GM18507 (cell line): ENCODE data around the gene SUSD4.
"Not testable (repeated sequence)": the region's sequence is repeated elsewhere in the genome, so short reads cannot be mapped to it uniquely, and the experiment has no call there.

Experiments
- DNase-seq: peaks from one replicate; pipeline ENCODE4 v3.0.0; 2011; ENCODE audit warnings: low read depth; ENCODE audit not compliant: insufficient read length; ENCODE audit errors: extremely low spot score
- FAIRE-seq: peaks from 2 replicates; lab custom pipeline; 2011; peaks lifted over from hg19 to GRCh38; lab: Jason Lieb, UNC

SUSD4 gene

DNA sequence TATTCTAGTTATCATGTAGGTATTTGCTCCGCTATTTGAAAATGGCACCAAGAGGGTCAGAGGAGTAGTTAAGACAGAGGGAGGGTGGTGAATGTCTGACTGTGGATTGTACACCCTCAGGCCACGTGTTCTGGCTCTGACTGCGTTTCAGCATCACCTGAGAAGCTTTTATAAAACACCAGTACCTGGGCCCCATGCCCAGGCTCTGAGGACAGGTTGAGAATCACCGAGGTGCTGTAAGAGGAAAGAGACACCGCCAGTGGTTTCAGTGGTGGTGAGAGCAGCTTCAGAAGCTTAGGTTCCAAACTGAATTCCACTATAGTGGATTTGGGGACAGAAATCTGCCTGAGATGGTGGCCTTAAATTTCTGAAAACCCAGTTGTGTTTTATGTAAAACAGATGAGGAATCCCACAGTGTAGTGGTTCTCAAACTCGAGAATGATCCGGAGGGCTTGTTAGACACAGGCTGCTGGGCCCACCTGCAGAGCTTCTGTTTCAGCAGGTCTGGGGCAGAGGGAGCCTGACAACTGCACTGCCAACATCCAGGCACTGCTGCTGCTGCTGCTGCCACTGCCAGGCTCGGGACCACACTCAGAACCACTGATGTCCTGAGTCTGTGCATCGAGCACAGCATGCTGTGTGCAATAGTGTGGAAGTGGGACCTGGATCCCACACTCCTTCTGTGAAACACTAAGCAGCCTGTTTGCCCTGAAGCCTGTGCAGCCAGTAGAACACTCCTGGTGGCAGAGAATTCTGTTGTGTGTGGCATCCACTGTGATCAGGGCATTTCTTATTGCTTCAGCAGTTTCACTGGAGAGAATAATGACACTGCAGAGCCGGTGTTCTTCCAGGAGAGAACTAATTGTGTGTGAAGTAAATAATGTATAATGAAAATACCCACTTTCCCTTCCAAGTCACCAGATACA is 98.7 kb downstream of the SUSD4 start:
- FAIRE-seq (no peak), DNase-seq (no peak)

DNA sequence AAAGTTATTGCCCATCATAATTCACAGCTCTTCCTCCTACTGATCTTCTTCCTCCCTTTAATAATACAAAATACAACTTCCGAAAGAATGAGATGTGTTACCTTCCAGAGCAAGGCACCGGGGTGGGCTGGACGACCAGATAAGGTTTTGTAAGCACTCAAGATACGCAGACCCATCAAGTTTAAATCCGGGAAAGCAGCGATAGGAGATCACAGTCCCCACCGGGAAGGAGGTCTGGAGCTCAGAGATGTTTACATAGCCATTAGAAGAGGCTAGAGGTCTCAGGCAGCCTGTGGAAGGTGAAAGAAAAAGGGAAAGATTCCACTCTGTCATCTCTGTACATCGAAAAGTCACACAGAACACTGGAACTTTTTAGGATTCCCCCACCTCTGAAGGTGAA is 99.4 kb downstream of the SUSD4 start:
- DNase-seq (no peak), FAIRE-seq (no peak)

DNA sequence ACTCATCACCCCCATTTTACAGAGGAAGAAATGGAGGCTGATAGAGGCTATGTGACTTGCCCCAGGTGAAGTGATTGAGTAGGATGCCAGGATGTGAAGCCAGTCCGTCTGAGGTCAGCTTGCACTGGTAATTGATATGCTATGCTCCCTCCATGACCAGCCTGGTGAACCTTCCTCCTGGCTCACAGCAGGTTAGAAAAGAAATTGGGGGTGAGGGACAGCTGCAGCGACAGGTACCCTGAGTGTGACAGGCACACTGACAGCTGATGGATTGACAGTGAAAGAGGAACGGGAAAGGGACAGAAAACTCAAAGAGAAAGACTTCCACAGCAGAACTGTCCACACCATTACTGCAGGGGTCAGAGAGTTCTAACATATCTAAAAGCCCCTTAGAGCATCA is 102.1 kb downstream of the SUSD4 start:
- DNase-seq (no peak), FAIRE-seq (no peak)

DNA sequence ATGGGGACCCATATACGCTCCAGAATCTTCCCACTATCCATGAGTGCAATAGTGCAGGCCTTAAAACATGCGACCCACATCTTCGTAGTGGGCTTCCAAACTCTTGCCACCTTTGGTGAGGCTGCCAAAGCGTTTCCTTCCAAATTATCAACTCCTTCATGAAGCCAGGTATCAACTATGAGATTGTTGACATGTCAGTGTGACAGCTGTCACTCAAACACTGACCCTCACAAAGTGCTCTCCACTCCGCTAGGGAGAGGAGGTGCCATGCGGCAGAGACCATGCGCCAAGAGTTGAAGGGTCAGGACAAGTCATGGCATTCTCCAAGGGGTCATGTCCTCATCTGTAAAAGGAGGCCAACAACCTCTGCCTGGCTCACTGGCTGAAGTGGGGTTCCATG is 103.3 kb downstream of the SUSD4 start:
- FAIRE-seq: no peak

DNA sequence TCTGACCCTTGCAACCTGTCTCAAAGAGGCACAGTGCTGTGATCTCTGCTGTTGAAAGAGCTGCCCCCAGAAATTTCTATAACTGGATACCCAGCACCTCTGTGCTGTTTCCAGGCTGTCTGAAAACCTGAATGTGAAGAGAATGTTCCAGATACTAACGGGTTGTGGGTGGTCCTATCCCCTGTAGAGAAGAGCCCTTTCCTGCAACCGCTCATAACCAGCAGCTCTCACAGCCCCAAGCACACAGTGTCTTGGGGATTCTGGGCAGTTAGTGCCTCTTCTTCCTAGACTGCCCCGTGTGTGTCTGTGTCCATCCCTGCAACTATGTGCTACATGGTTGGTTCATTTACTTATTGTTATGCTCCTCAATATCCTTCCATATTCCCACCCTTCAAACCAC is 104.5 kb downstream of the SUSD4 start:
- DNase-seq: no peak
- FAIRE-seq: no peak

More for the DNA sequence above, 103.3 kb downstream of the SUSD4 start:
- no peak for DNase-seq

DNA sequence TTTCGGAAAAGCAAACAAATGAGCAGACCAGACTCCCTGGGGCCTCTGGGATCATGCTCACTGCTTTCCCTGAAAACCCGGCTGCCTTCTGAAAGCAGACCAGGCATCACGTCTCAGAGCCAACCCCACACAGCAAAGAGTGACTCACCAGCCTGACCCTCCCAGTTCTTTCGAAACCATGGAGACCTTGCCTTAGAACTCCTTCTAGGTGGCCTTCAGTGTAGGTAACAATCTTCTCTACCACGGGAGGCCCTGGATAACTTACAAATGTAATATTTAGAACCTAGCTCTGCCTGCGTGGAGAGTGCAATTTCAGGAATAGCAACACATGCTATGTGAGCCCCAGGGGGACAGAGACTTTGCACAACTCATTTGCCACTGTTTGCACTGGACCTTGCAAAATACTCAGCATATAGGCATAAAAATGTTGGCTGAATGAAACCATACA is 105.2 kb downstream of the SUSD4 start:
- DNase-seq (no peak), FAIRE-seq (no peak)

DNA sequence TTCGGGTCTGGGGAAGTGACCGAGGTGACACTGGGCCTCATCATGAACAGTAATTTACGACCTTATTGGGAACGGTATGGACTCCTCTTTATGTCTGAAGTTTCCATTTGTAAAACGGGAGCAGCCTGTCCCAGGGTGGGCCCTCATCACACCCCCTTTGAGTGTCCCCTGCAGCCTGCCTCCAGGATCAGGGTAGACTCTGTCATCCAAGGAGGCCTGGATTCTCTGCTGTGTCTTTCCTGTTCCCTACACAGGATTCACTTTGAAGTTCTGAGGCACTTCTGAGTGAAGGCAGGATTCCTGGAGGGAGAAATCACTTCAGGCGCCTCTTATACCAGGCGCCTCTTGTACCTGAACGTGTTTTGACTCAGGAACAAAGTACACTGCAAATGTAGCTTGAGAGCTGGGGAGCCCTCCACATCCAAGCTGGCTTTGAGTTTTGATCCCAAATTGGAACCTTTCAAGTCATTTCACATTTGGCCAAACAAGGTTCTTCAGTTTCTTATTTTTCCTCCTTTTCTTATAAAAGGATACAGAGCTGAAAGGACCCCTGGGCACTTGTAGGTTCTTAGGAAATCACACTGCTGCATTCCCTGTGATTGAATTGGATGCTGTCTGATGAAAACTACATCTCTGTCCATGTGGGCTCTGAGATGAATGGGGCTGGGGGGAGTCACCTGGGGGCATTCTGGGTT is 106.0 kb downstream of the SUSD4 start:
- DNase-seq (no peak), FAIRE-seq (no peak)

DNA sequence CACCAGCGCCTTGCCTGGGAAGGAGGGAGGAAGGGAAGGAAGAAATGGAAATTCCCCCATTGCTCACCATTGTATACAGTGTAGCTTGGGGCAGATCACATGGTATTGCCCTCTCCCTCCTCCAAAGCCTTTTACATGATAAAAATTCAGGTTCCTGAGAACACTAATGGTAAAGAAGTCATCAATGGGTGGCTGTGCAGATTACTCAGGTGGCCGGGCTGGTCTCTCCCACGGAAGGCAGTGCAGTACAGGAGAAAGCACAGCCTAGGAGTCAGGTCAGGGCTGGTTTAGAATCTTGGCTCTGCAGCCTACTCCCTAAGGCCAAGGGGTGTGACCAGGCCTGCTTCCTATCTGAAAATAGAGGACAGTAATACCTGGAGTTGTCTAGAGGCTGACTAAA is 107.9 kb downstream of the SUSD4 start:
- DNase-seq (no peak), FAIRE-seq (no peak)

DNA sequence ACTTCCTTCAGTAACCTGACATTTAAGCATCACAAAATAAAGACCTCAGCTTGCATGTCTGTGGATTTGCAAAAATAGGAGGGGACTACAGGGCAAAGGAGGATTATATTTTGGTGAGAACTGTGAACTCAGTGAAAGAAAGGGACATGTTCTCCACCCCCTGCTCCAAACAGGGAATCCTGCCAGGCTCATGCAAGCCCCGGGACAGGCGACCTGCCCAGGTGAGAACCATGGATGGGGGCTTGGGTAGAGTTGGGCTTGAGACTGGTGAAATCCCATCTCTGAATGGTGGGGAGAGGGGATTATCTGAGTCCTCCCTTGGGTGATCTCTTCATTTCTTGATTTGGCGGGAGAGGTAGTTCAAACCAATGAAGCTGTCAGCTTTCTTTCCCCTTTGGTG is 110.1 kb downstream of the SUSD4 start:
- no peak for FAIRE-seq

DNA sequence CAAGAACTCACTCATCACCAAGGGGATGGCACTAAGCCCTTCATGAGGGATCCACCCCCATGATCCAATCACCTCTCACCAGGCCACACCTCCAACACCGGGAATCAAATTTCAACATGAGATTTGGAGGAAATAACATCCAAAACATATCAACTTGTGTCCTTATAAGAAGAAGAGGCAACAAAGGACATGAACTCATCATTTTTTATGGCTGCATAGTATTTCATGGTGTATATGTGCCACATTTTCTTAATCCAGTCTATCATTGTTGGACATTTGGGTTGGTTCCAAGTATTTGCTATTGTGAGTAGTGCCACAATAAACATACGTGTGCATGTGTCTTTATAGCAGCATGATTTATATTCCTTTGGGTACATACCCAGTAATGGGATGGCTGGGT is 112.6 kb downstream of the SUSD4 start:
- not testable (repeated sequence) for DNase-seq, FAIRE-seq

More for the DNA sequence above, 110.1 kb downstream of the SUSD4 start:
- DNase-seq: no peak

DNA sequence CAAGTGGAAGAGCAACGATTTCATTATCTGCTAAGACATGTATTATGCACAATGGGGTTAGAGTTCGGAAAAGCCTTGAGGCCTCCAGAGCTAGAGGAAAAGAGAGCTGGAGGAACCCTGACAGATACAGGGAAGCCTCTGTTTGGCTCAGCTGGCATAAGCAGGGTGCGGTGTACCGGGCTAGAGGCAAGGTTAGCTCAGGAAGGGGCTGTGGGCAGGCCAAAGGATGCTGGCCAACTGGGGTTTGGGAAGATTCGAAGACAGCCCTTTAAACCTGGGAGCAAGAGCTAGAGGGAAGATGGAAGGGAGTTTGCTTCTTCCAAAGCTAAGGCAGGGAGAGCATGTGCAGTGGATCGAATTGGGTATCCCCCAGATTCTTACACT is 113.4 kb downstream of the SUSD4 start:
- FAIRE-seq (no peak), DNase-seq (no peak)

DNA sequence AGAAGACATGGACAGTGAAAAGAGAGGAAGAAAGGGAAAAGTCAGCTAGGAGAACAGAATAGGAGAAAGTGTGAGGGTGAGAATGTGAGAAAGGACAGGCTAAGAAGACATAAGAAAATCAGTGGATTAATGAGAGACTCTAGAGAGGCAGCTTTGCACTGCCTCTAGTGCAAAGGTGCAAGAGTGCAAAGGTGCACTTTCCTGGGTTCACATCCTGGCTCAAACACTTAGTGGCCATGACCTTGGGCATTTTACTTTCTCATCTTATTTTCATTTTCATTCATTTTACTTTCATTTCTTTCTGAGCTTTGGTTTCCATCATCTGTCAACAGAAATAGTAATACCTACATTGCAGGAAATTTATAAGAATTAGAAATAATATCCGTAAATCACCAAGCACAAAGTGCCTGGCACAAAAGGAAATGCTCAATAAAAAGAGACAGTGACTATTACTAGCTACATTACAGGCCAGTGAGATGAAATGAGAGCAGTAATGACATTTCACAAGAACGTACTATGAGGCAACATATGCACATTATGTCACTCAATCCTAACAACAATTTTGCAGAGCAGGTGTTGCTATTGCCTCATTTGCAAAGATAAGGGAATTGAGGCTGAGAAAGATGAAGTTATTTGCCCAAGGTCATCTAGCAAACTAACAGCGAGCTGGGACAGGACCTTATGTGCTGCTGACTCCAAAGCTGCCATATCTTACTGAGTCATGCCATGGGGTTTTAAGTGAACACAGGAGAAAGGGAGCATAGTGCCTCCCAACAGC is 113.9 kb downstream of the SUSD4 start:
- FAIRE-seq: no peak
- DNase-seq: no peak

DNA sequence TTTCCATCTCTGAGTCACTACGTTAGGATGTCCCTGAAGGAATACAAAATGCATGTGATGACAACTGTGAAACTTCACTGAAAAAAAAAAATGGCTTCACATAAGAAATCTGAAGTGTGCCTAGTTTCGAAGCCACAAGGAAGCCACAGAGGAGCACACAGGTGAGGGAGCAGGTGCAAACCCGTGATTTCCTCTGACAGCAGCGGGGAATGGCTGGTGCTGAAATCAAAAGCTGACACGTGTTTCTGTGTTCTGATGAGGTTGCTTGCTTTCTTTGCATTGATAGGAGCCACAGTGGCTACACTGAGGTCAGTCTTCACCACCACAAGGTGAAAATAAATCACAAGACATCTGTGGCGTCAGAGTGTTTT is 115.2 kb downstream of the SUSD4 start:
- DNase-seq: no peak
- FAIRE-seq: no peak

DNA sequence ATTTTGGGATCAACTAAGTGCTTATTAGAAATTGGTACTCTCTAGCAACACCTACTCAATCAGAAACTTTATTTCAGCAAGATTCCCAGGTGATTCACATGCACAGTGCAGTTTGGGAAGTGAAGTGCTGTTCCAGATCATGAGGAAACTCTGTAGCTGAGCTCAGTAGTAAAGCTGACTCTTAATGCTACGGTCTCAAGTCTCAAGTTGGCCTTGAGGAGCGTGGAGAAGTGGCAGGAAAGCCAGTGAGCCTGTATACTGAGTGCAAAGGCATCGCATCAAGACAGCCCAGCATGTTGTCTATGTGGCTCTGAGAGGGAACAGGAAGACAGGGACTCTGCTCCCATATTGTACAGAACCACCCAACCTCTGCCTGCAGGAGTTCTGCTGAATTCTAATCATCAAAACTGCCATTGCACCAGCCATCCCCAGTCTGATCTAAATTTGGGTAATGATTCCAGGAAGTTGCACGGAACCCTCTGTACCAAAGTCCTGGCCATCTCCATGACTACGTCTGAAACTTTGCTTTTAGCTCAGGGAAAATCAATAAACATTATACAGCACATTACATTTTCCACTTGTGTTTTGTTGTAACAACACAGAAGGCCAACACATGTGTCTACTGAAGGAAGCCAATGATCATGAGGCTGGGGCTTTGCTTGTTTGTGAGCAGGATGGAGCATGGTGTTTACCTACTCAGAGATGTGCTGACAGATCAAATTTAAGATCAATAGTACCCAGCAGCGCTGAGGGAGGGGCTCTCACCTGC is 115.8 kb downstream of the SUSD4 start:
- FAIRE-seq: no peak
- no peak for DNase-seq

DNA sequence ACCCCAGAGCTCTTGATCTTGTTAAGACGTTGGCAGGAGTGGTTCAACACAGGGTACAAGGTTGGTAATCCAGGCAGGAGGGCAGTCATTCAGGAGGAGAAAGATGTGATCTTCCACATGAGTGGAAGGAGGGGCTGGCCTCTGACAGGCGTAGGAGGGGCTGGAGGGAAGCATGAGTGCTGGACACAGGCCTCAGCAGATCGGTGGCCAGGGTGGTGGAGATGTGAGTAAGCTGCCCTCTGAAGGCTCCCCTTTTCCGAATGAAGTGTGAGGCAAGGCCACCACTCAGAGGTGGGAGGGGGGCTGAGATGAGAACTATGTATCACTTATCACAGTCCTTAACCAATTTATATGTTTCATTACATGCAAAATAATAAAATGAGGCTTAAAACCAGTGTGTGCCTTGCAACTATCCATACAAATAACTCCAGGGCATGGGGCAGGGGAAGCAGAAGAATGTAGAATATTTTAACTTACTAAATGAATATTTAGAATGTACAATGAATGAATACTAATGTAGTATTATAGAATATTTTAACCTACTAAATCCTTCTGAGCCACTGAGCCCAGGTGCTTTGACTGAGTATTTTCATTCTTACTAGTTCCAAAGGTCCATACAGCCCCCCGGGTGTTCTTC is 117.4 kb downstream of the SUSD4 start:
- DNase-seq: no peak
- no peak for FAIRE-seq

DNA sequence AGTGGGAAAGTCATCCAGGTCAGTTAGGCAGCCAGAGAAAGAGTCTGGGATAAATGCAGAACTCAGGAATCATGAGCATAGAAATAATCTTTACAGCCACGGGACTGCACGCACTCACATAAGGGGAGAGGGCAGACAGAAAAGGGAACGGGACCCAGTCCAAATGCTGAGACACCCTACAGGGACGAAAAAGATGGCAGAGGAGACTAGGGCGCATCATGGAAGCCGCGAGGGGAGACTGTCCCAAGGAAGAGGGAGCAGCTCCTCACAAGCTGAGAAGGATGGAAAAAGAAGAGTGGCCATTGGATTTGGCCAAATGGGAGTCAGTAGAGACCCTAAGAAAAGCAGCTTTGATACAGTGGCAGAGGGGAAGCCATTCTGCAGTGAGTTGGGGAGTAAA is 118.0 kb downstream of the SUSD4 start:
- FAIRE-seq: no peak
- no peak for DNase-seq

DNA sequence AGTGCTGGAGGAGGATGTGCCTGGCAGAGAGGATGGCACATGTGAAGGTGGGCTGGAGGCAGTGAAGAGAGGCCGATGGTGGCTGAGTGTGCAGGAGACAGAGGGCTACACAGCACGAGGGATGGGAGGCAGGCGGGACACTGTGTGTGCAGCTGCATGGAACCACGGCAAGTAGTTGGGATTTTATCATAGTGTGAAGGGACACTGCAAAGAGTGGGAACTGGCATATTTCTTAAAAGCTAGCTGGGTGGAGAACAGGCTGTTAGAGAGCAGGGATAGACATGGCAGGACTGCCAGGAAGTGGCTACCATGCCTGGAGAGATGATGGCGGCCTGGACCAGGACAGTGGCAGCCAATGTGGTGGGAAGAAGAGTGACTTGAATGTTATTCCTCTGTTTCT is 118.6 kb downstream of the SUSD4 start:
- FAIRE-seq (no peak), DNase-seq (no peak)

DNA sequence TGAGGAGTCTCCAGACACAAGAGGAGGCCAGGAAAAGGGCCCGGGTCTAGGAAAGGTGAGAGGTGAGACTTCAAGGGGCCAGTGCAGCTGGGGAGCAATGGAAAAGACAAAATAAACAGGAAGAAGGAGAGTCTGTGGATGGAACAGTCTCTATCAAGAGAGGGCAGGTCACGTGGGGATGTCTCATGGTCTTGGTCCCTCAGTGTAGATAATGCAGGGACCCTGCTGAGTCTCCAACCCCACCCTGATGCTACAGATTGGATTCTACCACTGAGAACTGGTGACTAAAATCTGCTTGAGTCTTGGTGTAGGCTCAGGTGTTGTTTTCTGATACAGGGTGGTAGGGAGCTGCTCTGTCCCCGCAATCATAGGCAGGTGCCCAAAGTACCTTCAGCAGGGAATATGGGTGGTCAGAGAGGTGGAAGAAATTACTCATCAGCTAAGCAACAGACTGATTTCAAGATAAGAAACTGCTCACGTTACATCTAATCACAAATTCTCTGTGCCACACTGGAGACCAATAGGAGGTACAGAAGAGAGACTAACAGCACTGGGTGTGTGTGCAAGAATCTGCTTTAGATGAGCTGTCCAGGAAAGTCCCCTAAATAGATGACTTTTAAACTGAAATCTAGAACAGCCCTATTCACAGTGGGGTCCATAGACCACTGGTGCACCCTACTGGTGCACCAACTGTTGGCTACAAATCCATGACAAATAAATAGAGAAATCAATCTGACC is 119.4 kb downstream of the SUSD4 start:
- peak; percentile 42 for FAIRE-seq
- peak; percentile 14 for DNase-seq
